Stomach (tissue), 9 donors: ENCODE measurements around the gene ANKLE2. TPM values are rescaled to one million over a fixed set of nuclear protein-coding genes. Genes with fewer than 3 reads are reported as not detected.
"Not testable (repeated sequence)": the region's sequence is repeated elsewhere in the genome, so short reads cannot be mapped to it uniquely, and the experiment has no call there.

Source experiments
- DNase-seq, 2 donors: peaks; one replicate each; pipeline versions ENCODE4 v3.0.0 to v3.0.0-alpha.2; 2013 to 2019
- H3K27ac ChIP-seq, 5 donors: fragments of 200-600 bp in 4 of 5; sonication (generic) in 4 of 5; one replicate each; pipeline ENCODE4 v1.5.1; 2013 to 2019; ENCODE audit warnings: mild to moderate bottlenecking in 1 of 5, moderate library complexity in 1 of 5
- H3K27me3 ChIP-seq, 3 donors: fragments of 200-600 bp; sonication (generic); one replicate each; pipeline ENCODE4 v1.5.1; 2017 to 2019; ENCODE audit warnings: mixed run types in 1 of 3
- H3K36me3 ChIP-seq, 4 donors: fragments of 200-600 bp; sonication (generic); 1 replicate in 3 of 4; 2 replicates in 1 of 4; pipeline ENCODE4 v1.5.1; 2016 to 2019
- H3K4me1 ChIP-seq, 4 donors: fragments of 200-600 bp; sonication (generic); one replicate each; pipeline ENCODE4 v1.5.1; 2016 to 2019
- H3K4me3 ChIP-seq, 4 donors: fragments of 200-600 bp; sonication (generic) in 3 of 4; one replicate each; pipeline ENCODE4 v1.5.1; 2016 to 2019; ENCODE audit warnings: mild to moderate bottlenecking in 1 of 4
- H3K9me3 ChIP-seq, 4 donors: fragments of 200-600 bp; sonication (generic); one replicate each; pipeline ENCODE4 v1.5.1; 2016 to 2019
- EP300 ChIP-seq: sonication (generic); formaldehyde crosslinking; IDR thresholded peaks from one replicate; pipeline ENCODE4 v1.6.1; 2017; ENCODE audit warnings: antibody characterized with exemption
- POLR2A ChIP-seq, 4 donors: fragments of 450-650 bp; IDR thresholded peaks; one replicate each; pipeline ENCODE4 v1.6.1; 2016; ENCODE audit warnings: antibody characterized with exemption in 4 of 4, control low read depth in 2 of 4, mild to moderate bottlenecking in 1 of 4, moderate library complexity in 1 of 4
- POLR2AphosphoS5 ChIP-seq, 3 donors: sonication (generic); formaldehyde crosslinking; IDR thresholded peaks; one replicate each; pipeline ENCODE4 v1.6.1; 2016; ENCODE audit warnings: antibody characterized with exemption in 3 of 3
- WGBS, 5 donors: extraction: QIAGEN DNeasy Blood & Tissue Kit in 3 of 5; methylation state at CpG; one replicate each; pipeline versions ENCODE4 v1.1.5 to v1.1.7; 2013 to 2018; 5-methylcytosine and 5-hydroxymethylcytosine counted together
- intact Hi-C: fragments of 100-400 bp; cut with DNase I; formaldehyde crosslinking; loops from one replicate; pipeline ENCODE4 v1.15.1; 2023; ENCODE audit warnings: low total_unique reads
- polyA plus RNA-seq, 3 donors: library from polyadenylated mRNA; stranded (reverse); fragments of 200-250 nt; gene quantifications; one replicate each; pipeline ENCODE4 v1.2.3, GENCODE V29; 2013
- total RNA-seq, 5 donors: library from RNA; depleted of rRNA; stranded (reverse); fragments of >200 nt; gene quantifications; one replicate each; pipeline versions ENCODE4 v1.1.0 to v1.2.3, GENCODE V29; 2014 to 2016
- TF ChIP-seq, protein P1 (sequence below), 7 experiments: fragments of 450-650 bp in 4 of 7; fragments of 200-600 bp in 3 of 7; sonication (generic) in 3 of 7; IDR thresholded peaks; one replicate each; pipeline ENCODE4 v1.5.1; 2016 to 2019; ENCODE audit warnings: antibody characterized with exemption in 7 of 7, control low read depth in 2 of 7, mild to moderate bottlenecking in 1 of 7
- donor health status: healthy with polysubstance abuse.
- donor health status: Bipolar disorder and iron deficiency.
- donor health status: healthy.

Gene ANKLE2
- total and polyA plus RNA-seq, 8 donors: 8.1 to 75.9 (median 40.8) TPM

DNA sequence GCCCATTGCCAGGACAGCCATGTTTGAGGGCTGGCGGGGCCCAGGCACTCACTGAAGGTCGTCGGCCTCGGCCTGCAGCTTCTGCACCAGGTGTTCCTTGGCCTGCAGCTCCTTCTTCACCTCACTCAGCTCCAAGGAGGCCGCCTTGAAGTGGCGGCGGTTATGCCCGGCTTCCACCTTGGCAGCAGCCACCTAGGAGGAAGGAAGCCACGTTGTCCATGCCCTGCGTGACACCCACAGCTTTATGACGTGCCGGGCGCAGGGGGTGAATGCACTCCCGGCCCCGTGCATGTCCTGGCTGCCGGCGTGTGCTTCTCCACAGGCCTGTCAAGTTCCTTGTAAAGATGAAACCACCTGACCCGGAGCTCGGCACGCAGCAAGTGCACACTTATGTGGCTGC, 16.0 kb upstream of the ANKLE2 start:
- no peaks in the 10 kb centered on the region for H3K9me3 ChIP-seq
- WGBS, 5 donors: 83 to 94% (median 90%) methylated on average over 15 to 20 of the region's 20 CpGs
- no peak for DNase-seq
- no peaks in the 10 kb centered on the region for H3K27me3 ChIP-seq
- peaks cover 89 to 100% (median 100%) of the 10 kb centered on the region in 4 donors for H3K36me3 ChIP-seq
- no peak overlapping the region for H3K4me3 ChIP-seq
- H3K4me1 ChIP-seq: peaks cover 0 to 7% (median 0%) of the 10 kb centered on the region in 4 donors
- no peak for TF ChIP-seq POLR2A (IDR thresholded peaks at IDR 0.05)
- TF ChIP-seq, protein P1, sequence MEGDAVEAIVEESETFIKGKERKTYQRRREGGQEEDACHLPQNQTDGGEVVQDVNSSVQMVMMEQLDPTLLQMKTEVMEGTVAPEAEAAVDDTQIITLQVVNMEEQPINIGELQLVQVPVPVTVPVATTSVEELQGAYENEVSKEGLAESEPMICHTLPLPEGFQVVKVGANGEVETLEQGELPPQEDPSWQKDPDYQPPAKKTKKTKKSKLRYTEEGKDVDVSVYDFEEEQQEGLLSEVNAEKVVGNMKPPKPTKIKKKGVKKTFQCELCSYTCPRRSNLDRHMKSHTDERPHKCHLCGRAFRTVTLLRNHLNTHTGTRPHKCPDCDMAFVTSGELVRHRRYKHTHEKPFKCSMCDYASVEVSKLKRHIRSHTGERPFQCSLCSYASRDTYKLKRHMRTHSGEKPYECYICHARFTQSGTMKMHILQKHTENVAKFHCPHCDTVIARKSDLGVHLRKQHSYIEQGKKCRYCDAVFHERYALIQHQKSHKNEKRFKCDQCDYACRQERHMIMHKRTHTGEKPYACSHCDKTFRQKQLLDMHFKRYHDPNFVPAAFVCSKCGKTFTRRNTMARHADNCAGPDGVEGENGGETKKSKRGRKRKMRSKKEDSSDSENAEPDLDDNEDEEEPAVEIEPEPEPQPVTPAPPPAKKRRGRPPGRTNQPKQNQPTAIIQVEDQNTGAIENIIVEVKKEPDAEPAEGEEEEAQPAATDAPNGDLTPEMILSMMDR (IDR thresholded peaks at IDR 0.05): no peak
- TF ChIP-seq POLR2AphosphoS5 (IDR thresholded peaks at IDR 0.05): no peak
- no peak for TF ChIP-seq EP300
- intact Hi-C loops: no loop called here
- H3K27ac ChIP-seq: no peak overlapping the region

DNA sequence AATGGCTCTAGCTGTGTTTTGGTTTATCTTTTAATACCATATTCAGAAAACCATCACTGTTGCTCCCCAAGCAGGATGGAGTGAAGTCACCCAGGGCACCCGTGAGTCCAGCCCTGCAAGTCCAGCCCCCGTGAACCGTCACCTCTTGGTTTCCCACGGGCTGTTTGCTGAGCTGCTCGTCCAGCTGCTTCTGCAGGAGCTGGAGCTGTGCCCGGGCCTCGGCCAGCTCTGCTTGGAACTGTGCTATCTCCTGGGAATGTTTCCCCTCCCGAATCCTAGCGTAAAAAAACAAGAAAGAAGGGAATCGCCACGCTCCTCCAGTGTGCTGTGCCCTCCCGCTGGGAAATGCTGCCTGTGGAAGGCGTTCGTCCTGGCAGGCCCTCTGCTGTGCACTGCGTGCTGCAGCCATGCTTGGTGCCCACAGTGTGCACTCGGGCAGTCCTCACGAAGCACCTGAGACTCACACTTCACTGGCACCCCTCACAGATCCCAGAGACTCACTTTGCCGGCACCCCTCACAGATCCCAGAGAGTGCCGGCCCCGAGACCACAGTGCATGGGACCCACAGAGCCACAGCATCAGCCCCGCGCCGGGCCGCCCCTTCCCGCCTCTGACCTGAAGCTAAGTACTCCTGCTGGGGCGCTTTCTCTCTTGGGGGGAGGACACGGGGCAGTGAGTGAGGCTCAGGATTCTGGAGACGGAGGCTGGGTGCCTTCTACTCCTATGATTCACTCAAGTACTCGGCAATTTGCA, 15.4 kb upstream of the ANKLE2 start:
- Histone ChIP-seq H3K27ac (peak overlapping the region in 1 of 5 donors; percentile 16), H3K4me3 (no peak overlapping the region), H3K36me3 (peaks cover 85 to 100% (median 100%) of the 10 kb centered on the region in 4 donors), H3K4me1 (peaks cover 0 to 7% (median 0%) of the 10 kb centered on the region in 4 donors), H3K9me3 (no peaks in the 10 kb centered on the region), H3K27me3 (no peaks in the 10 kb centered on the region)
- 60 to 78% (median 69%) methylated on average over 19 to 29 of the region's 29 CpGs for WGBS, 5 donors
- TF ChIP-seq EP300 (no peak), POLR2A (IDR thresholded peaks at IDR 0.05) (no peak), POLR2AphosphoS5 (IDR thresholded peaks at IDR 0.05) (no peak)
- TF ChIP-seq, protein P1 (IDR thresholded peaks at IDR 0.05): no peak
- DNase-seq: peak in 1 of 2 donors; percentile 64
- intact Hi-C loops: no loop called here

DNA sequence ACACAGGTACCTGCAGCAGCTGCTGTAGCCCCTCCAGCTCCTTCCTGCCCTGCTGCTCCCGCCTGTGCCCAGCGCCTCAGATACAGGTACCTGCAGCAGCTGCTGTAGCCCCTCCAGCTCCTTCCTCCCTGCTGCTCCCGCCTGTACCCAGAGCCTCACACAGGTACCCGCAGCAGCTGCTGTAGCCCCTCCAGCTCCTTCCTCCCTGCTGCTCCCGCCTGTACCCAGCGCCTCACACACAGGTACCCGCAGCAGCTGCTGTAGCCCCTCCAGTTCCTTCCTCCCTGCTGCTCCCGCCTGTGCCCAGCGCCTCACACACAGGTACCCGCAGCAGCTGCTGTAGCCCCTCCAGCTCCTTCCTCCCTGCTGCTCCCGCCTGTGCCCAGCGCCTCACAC, 14.6 kb upstream of the ANKLE2 start:
- H3K9me3 ChIP-seq, DNase-seq, H3K4me1 ChIP-seq, H3K27me3 ChIP-seq, H3K4me3 ChIP-seq, H3K27ac ChIP-seq, intact Hi-C loops: not testable (repeated sequence)
- 79 to 89% (median 83%) methylated on average over 9 to 12 of the region's 12 CpGs for WGBS, 5 donors
- H3K36me3 ChIP-seq: peaks cover 77 to 100% (median 100%) of the 10 kb centered on the region in 4 donors

DNA sequence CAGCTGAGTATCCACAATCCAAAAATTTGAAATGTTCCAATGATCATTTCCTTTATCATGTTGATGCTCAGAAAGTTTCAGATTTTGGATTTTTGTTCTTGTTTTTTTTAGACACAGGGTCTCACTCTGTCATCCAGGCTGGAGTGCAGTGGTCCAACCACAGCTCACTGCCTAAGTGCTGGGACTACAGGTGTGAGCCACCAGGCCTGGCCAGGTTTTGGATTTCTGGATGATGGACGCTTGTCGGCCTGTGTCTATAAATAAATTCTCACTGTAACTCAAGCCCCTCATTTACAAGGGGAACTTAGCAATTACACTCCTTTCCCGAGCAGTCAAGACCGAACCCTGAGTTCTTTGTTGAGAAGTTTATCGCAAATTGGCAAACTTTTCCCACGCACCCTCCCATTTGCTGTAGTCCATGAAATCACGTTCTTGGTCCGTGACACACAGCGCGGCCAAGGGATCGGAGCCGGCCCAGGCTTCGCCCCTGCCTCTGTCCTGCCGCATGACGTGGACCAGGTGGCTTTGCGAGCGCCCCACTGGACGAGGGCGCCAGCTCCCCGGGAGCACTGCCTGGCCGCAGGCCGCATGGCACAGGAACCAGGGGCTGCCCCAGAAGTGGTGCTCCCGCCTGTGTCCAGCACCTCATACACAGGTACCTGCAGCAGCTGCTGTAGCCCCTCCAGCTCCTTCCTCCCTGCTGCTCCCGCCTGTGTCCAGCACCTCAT, 14.0 kb upstream of the ANKLE2 start:
- intact Hi-C loops: no loop called here
- Histone ChIP-seq H3K27me3 (no peaks in the 10 kb centered on the region), H3K36me3 (peaks cover 72 to 100% (median 99%) of the 10 kb centered on the region in 4 donors), H3K4me3 (no peak overlapping the region), H3K9me3 (no peaks in the 10 kb centered on the region), H3K27ac (no peak overlapping the region), H3K4me1 (peaks cover 0 to 7% (median 0%) of the 10 kb centered on the region in 4 donors)
- no peak for DNase-seq
- no peak for TF ChIP-seq POLR2A (IDR thresholded peaks at IDR 0.05)
- no peak for TF ChIP-seq EP300
- TF ChIP-seq, protein P1 (IDR thresholded peaks at IDR 0.05): no peak
- TF ChIP-seq POLR2AphosphoS5 (IDR thresholded peaks at IDR 0.05): no peak
- 92 to 95% (median 94%) methylated on average over 17 to 23 of the region's 24 CpGs for whole genome bisulfite sequencing, 5 donors
